AG09319 (cell line): Measurements from ENCODE around the gene TIMM44.

ENCODE experiments used
- DNase-seq: peaks from one replicate; pipeline ENCODE4 v3.0.0-alpha.2; 2010; ENCODE audit warnings: low read depth; ENCODE audit errors: extremely low read depth
- CTCF ChIP-seq: IDR thresholded peaks from 2 replicates; pipeline ENCODE4 v1.5.1; 2011; ENCODE audit warnings: low read depth, mild to moderate bottlenecking, inconsistent platforms, low read length, moderate library complexity

The TIMM44 gene

GRCh38 chr19:7885818-7886217 lies 57.6 kb downstream of the TIMM44 start:
- no peak for TF ChIP-seq CTCF
- no peak for DNase-seq

- TF ChIP-seq CTCF: no peak
- DNase-seq: no peak
Measured at GRCh38 chr19:7883796-7884570, 59.5 kb downstream of the TIMM44 start.

GRCh38 chr19:7883105-7883504 lies 60.4 kb downstream of the TIMM44 start:
- no peak for TF ChIP-seq CTCF
- no peak for DNase-seq

GRCh38 chr19:7881910-7882309 lies 61.6 kb downstream of the TIMM44 start:
- TF ChIP-seq CTCF: no peak
- no peak for DNase-seq

GRCh38 chr19:7879836-7880235 lies 63.6 kb downstream of the TIMM44 start:
- DNase-seq: no peak
- no peak for TF ChIP-seq CTCF

- TF ChIP-seq CTCF: no peak
- DNase-seq: no peak
Measured at GRCh38 chr19:7879111-7879807, 64.2 kb downstream of the TIMM44 start.

- no peak for TF ChIP-seq CTCF
- no peak for DNase-seq
Measured at GRCh38 chr19:7877249-7877836, 66.1 kb downstream of the TIMM44 start.
